Measurements from ENCODE around the gene LPCAT1. TPM values are rescaled to one million over a fixed set of nuclear protein-coding genes. Genes with fewer than 3 reads are reported as not detected.
"Not testable (repeated sequence)": the region's sequence is repeated elsewhere in the genome, so short reads cannot be mapped to it uniquely, and the experiment has no call there.

LPCAT1 gene
- total RNA-seq, 2 experiments from 2014 or later: 31.2 to 34.1 TPM

- Mint-ChIP-seq H3K27ac (no peak overlapping the region), H3K27me3 (ENCODE audit: low read depth) (peaks cover 4% of the 10 kb centered on the region), H3K9me3 (peaks cover 41% of the 10 kb centered on the region), H3K4me1 (ENCODE audit: low read depth) (no peaks in the 10 kb centered on the region), H3K36me3 (ENCODE audit: low read depth) (peaks cover 4% of the 10 kb centered on the region), H3K4me3 (no peak overlapping the region)
- no peak for DNase-seq
- CTCF ChIA-PET: no interaction called here
- intact Hi-C loops (cut with micrococcal nuclease): no loop called here
Observed at GRCh38 chr5:1428107-1428506, 95.7 kb downstream of the LPCAT1 start.

GRCh38 chr5:1424716-1425115, 99.0 kb downstream of the LPCAT1 start:
- H3K4me3 Mint-ChIP-seq: no peak overlapping the region
- peaks cover 4% of the 10 kb centered on the region for H3K27me3 Mint-ChIP-seq (ENCODE audit: low read depth)
- no peak overlapping the region for H3K27ac Mint-ChIP-seq
- CTCF ChIA-PET: no interaction called here
- intact Hi-C loops (cut with micrococcal nuclease): no loop called here
- H3K9me3 Mint-ChIP-seq: peaks cover 36% of the 10 kb centered on the region
- peaks cover 4% of the 10 kb centered on the region for H3K36me3 Mint-ChIP-seq (ENCODE audit: low read depth)
- no peak for DNase-seq
- H3K4me1 Mint-ChIP-seq (ENCODE audit: low read depth): no peaks in the 10 kb centered on the region

GRCh38 chr5:1423901-1424603, 99.7 kb downstream of the LPCAT1 start:
- Mint-ChIP-seq H3K4me3 (no peak overlapping the region), H3K36me3 (ENCODE audit: low read depth) (peaks cover 4% of the 10 kb centered on the region), H3K4me1 (ENCODE audit: low read depth) (no peaks in the 10 kb centered on the region), H3K27ac (no peak overlapping the region), H3K9me3 (peaks cover 30% of the 10 kb centered on the region), H3K27me3 (ENCODE audit: low read depth) (peaks cover 4% of the 10 kb centered on the region)
- CTCF ChIA-PET: no interaction called here
- intact Hi-C loops (cut with micrococcal nuclease): no loop called here
- no peak for DNase-seq

GRCh38 chr5:1422522-1422921, 101.2 kb downstream of the LPCAT1 start:
- intact Hi-C loops (cut with micrococcal nuclease); DNase-seq; H3K4me1 Mint-ChIP-seq (ENCODE audit: low read depth): not testable (repeated sequence)

GRCh38 chr5:1421521-1422341, 102.0 kb downstream of the LPCAT1 start:
- peaks cover 4% of the 10 kb centered on the region for H3K27me3 Mint-ChIP-seq (ENCODE audit: low read depth)
- no peak for DNase-seq
- no peak overlapping the region for H3K27ac Mint-ChIP-seq
- no peaks in the 10 kb centered on the region for H3K4me1 Mint-ChIP-seq (ENCODE audit: low read depth)
- intact Hi-C loops (cut with micrococcal nuclease): no loop called here
- H3K9me3 Mint-ChIP-seq: peaks cover 11% of the 10 kb centered on the region
- H3K4me3 Mint-ChIP-seq: no peak overlapping the region
- CTCF ChIA-PET: no interaction called here
- no peaks in the 10 kb centered on the region for H3K36me3 Mint-ChIP-seq (ENCODE audit: low read depth)

More at GRCh38 chr5:1422522-1422921, 101.2 kb downstream of the LPCAT1 start:
- H3K36me3 Mint-ChIP-seq (ENCODE audit: low read depth); H3K27ac Mint-ChIP-seq; H3K4me3 Mint-ChIP-seq; CTCF ChIA-PET; H3K27me3 Mint-ChIP-seq (ENCODE audit: low read depth): not testable (repeated sequence)
- H3K9me3 Mint-ChIP-seq: peaks cover 17% of the 10 kb centered on the region

GRCh38 chr5:1420211-1421195, 103.3 kb downstream of the LPCAT1 start:
- Mint-ChIP-seq H3K36me3 (ENCODE audit: low read depth) (no peaks in the 10 kb centered on the region), H3K27me3 (ENCODE audit: low read depth) (peaks cover 4% of the 10 kb centered on the region), H3K4me1 (ENCODE audit: low read depth) (no peaks in the 10 kb centered on the region), H3K9me3 (no peaks in the 10 kb centered on the region), H3K4me3 (no peak overlapping the region), H3K27ac (no peak overlapping the region)
- intact Hi-C loops (cut with micrococcal nuclease): no loop called here
- no peak for DNase-seq
- CTCF ChIA-PET: interaction anchor here (0.7 kb wide), 1 partner anchor 252 kb away, joined by 3 read pairs; no protein-coding TSS in a partner anchor

- Mint-ChIP-seq H3K27ac (peak overlapping the region; percentile 29), H3K27me3 (ENCODE audit: low read depth) (peaks cover 4% of the 10 kb centered on the region), H3K36me3 (ENCODE audit: low read depth) (no peaks in the 10 kb centered on the region), H3K4me1 (ENCODE audit: low read depth) (no peaks in the 10 kb centered on the region), H3K4me3 (no peak overlapping the region), H3K9me3 (no peaks in the 10 kb centered on the region)
- intact Hi-C loops (cut with micrococcal nuclease): no loop called here
- CTCF ChIA-PET: no interaction called here
- DNase-seq: no peak
Observed at GRCh38 chr5:1419476-1420210, 104.1 kb downstream of the LPCAT1 start.

GRCh38 chr5:1418921-1419280, 104.9 kb downstream of the LPCAT1 start:
- Mint-ChIP-seq H3K36me3 (ENCODE audit: low read depth) (no peaks in the 10 kb centered on the region), H3K27me3 (ENCODE audit: low read depth) (no peaks in the 10 kb centered on the region), H3K27ac (no peak overlapping the region), H3K4me3 (no peak overlapping the region), H3K4me1 (ENCODE audit: low read depth) (no peaks in the 10 kb centered on the region), H3K9me3 (no peaks in the 10 kb centered on the region)
- intact Hi-C loops (cut with micrococcal nuclease): no loop called here
- DNase-seq: no peak
- CTCF ChIA-PET: no interaction called here

GRCh38 chr5:1418238-1418920, 105.4 kb downstream of the LPCAT1 start:
- intact Hi-C loops (cut with micrococcal nuclease): no loop called here
- H3K4me3 Mint-ChIP-seq: no peak overlapping the region
- DNase-seq: no peak
- H3K27ac Mint-ChIP-seq: no peak overlapping the region
- CTCF ChIA-PET: no interaction called here
- no peaks in the 10 kb centered on the region for H3K36me3 Mint-ChIP-seq (ENCODE audit: low read depth)
- no peaks in the 10 kb centered on the region for H3K27me3 Mint-ChIP-seq (ENCODE audit: low read depth)
- H3K9me3 Mint-ChIP-seq: no peaks in the 10 kb centered on the region
- H3K4me1 Mint-ChIP-seq (ENCODE audit: low read depth): no peaks in the 10 kb centered on the region

GRCh38 chr5:1417586-1418225, 106.1 kb downstream of the LPCAT1 start:
- Mint-ChIP-seq H3K9me3 (no peaks in the 10 kb centered on the region), H3K4me1 (ENCODE audit: low read depth) (no peaks in the 10 kb centered on the region), H3K4me3 (no peak overlapping the region), H3K27ac (no peak overlapping the region), H3K27me3 (ENCODE audit: low read depth) (no peaks in the 10 kb centered on the region), H3K36me3 (ENCODE audit: low read depth) (no peaks in the 10 kb centered on the region)
- intact Hi-C loops (cut with micrococcal nuclease): no loop called here
- DNase-seq: no peak
- CTCF ChIA-PET: no interaction called here

- H3K9me3 Mint-ChIP-seq: no peaks in the 10 kb centered on the region
- intact Hi-C loops (cut with micrococcal nuclease): no loop called here
- no peak overlapping the region for H3K4me3 Mint-ChIP-seq
- no peak for DNase-seq
- no peaks in the 10 kb centered on the region for H3K36me3 Mint-ChIP-seq (ENCODE audit: low read depth)
- peaks cover 4% of the 10 kb centered on the region for H3K27me3 Mint-ChIP-seq (ENCODE audit: low read depth)
- CTCF ChIA-PET: no interaction called here
- H3K4me1 Mint-ChIP-seq (ENCODE audit: low read depth): no peaks in the 10 kb centered on the region
- no peak overlapping the region for H3K27ac Mint-ChIP-seq
Observed at GRCh38 chr5:1416856-1417469, 106.8 kb downstream of the LPCAT1 start.
